ENCODE results near the gene LZTS2. TPM values are rescaled to one million over a fixed set of nuclear protein-coding genes. Genes with fewer than 3 reads are reported as not detected.

Gene LZTS2
- total and polyA plus RNA-seq, 4 donors, result 2.1 to 10.3 (median 9.5) TPM

DNA sequence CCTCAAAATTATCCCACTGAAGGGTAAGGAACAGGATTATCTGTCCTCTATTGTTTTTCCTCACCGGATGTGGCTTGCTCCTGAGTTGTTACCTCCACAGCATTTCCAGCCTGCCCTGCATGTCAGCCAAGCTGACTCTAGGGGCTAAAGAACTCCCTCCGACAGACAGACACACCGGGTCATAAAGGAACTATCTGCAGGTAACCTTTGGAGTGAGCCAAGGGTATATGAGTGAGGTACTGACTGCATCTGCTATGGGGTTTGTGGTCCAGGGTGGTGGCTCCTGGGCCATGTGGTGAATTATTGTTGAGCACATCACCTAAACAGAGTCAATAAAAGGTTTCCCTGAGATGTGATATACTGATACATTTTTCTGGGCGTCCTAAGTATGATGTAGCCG lies 55.3 kb downstream of the LZTS2 start:
- 88% methylated on average over 5 of the region's 5 CpGs for WGBS
- H3K4me3 ChIP-seq (ENCODE audit: low read depth in 1 of 3, low read length in 3 of 3), result no peak overlapping the region
- DNase-seq (ENCODE audit: low spot score), result no peak
- H3K4me1 ChIP-seq (ENCODE audit: control insufficient read depth in 4 of 4, insufficient read depth in 4 of 4, low read length in 3 of 4), result peaks cover 0 to 11% (median 4%) of the 10 kb centered on the region in 4 donors
- H3K9ac ChIP-seq (ENCODE audit: low read depth in 1 of 2, low read length in 2 of 2), result no peak overlapping the region
- no peaks in the 10 kb centered on the region for H3K36me3 ChIP-seq (ENCODE audit: control insufficient read depth in 4 of 4, insufficient read depth in 3 of 4, low read depth in 1 of 4, low read length in 3 of 4)
- no peak overlapping the region for H3K27ac ChIP-seq (ENCODE audit: low read depth in 1 of 2, low read length in 2 of 2)
- no peaks in the 10 kb centered on the region for H3K9me3 ChIP-seq (ENCODE audit: control insufficient read depth in 4 of 4, low read length in 3 of 4)
- H3K27me3 ChIP-seq (ENCODE audit: control insufficient read depth in 4 of 4, insufficient read depth in 4 of 4, low read length in 3 of 4), result peaks cover 0 to 2% (median under 1%) of the 10 kb centered on the region in 4 donors
- TF ChIP-seq HNF4A (conservative IDR thresholded peaks at IDR 0.05) (no peak), HNF4G (IDR thresholded peaks at IDR 0.05) (no peak), FOXA2 (IDR thresholded peaks at IDR 0.05) (no peak), FOXA1 (IDR thresholded peaks at IDR 0.05) (no peak), YY1 (IDR thresholded peaks at IDR 0.05) (no peak), RXRA (IDR thresholded peaks at IDR 0.05) (no peak), EGR1 (IDR thresholded peaks at IDR 0.05; ENCODE audit: low read depth in 2 of 2) (no peak), JUND (IDR thresholded peaks at IDR 0.05) (no peak), NR2F2 (IDR thresholded peaks at IDR 0.05) (no peak), SP1 (IDR thresholded peaks at IDR 0.05) (no peak), ZBTB33 (IDR thresholded peaks at IDR 0.05) (no peak)
- TF ChIP-seq, protein P1, sequence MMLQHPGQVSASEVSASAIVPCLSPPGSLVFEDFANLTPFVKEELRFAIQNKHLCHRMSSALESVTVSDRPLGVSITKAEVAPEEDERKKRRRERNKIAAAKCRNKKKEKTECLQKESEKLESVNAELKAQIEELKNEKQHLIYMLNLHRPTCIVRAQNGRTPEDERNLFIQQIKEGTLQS (IDR thresholded peaks at IDR 0.05), result no peak
- TF ChIP-seq, protein P2, sequence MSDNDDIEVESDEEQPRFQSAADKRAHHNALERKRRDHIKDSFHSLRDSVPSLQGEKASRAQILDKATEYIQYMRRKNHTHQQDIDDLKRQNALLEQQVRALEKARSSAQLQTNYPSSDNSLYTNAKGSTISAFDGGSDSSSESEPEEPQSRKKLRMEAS (IDR thresholded peaks at IDR 0.05), result no peak

DNA sequence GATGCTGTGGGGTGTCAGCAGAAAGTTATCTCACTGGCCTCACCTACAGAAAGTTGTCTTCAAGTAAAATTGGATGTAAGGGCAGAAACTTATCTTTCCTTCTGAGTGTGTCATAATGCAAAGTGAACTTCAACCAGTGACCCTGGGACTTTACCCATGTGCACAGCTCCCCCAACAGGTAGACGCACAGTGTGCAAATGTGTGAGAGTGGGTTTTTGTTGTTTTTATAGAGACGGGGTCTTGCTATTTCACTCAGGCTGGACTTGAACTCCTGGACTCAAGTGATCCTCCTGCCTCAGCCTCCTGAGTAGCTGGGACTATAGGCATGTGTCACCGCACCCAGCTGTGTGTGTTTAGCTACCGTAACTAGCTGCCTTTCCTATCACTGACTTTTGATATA lies 55.8 kb downstream of the LZTS2 start:
- TF ChIP-seq HNF4A (conservative IDR thresholded peaks at IDR 0.05) (peak in 1 of 2 donors; percentile 26), EGR1 (IDR thresholded peaks at IDR 0.05; ENCODE audit: low read depth in 2 of 2) (no peak)
- no peak overlapping the region for H3K9ac ChIP-seq (ENCODE audit: low read depth in 1 of 2, low read length in 2 of 2)
- H3K9me3 ChIP-seq (ENCODE audit: control insufficient read depth in 4 of 4, low read length in 3 of 4), result no peaks in the 10 kb centered on the region
- DNase-seq (ENCODE audit: low spot score), result no peak
- no peaks in the 10 kb centered on the region for H3K36me3 ChIP-seq (ENCODE audit: control insufficient read depth in 4 of 4, insufficient read depth in 3 of 4, low read depth in 1 of 4, low read length in 3 of 4)
- peaks cover 2 to 11% (median 8%) of the 10 kb centered on the region in 4 donors for H3K4me1 ChIP-seq (ENCODE audit: control insufficient read depth in 4 of 4, insufficient read depth in 4 of 4, low read length in 3 of 4)
- 81% methylated on average over 4 of the region's 4 CpGs for WGBS
- H3K4me3 ChIP-seq (ENCODE audit: low read depth in 1 of 3, low read length in 3 of 3), result no peak overlapping the region
- peaks cover 0 to 2% (median 0%) of the 10 kb centered on the region in 4 donors for H3K27me3 ChIP-seq (ENCODE audit: control insufficient read depth in 4 of 4, insufficient read depth in 4 of 4, low read length in 3 of 4)
- no peak overlapping the region for H3K27ac ChIP-seq (ENCODE audit: low read depth in 1 of 2, low read length in 2 of 2)

DNA sequence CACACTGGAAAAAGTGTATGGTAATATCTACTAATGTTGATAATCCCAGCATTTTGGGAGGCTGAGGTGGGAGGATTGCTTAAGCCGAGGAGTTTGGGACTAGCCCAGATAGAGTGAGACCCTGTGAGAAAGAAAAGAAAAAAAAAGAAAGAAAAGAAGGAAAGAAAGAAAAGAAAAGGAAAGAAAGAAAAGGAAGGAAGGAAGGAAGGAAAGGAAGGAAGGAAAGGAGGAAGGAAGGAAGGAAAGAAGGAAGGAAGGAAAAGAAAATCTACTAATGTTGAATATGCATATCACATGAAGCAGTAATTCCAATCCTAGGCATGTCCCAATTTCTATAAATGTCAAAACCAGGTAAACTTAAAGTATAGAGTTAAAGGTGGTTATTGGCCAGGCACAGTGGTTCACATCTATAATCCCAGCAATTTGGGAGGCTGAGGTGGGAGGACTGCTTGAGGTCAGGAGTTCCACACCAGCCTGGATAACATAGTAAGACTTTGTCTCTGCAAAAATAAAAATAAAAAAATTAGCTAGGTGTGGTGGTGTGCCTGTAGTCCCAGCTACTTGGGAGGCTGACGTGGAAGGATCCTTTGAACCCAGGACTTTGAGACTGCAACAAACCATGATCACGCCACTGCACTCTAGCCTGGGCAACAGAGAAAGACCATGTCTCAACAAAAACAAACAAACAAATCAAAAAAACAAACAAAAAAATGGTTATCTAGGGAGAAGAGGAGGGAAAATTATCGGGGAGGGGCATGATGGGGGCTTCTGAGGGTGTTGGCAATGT lies 57.0 kb downstream of the LZTS2 start:
- Histone ChIP-seq H3K9ac (ENCODE audit: low read depth in 1 of 2, low read length in 2 of 2) (no peak overlapping the region), H3K4me1 (ENCODE audit: control insufficient read depth in 4 of 4, insufficient read depth in 4 of 4, low read length in 3 of 4) (peaks cover 6 to 15% (median 11%) of the 10 kb centered on the region in 4 donors), H3K27me3 (ENCODE audit: control insufficient read depth in 4 of 4, insufficient read depth in 4 of 4, low read length in 3 of 4) (peaks cover 0 to 2% (median 0%) of the 10 kb centered on the region in 4 donors), H3K4me3 (ENCODE audit: low read depth in 1 of 3, low read length in 3 of 3) (no peak overlapping the region), H3K27ac (ENCODE audit: low read depth in 1 of 2, low read length in 2 of 2) (no peak overlapping the region), H3K36me3 (ENCODE audit: control insufficient read depth in 4 of 4, insufficient read depth in 3 of 4, low read depth in 1 of 4, low read length in 3 of 4) (no peaks in the 10 kb centered on the region), H3K9me3 (ENCODE audit: control insufficient read depth in 4 of 4, low read length in 3 of 4) (no peaks in the 10 kb centered on the region)
- WGBS, result 91% methylated on average over 4 of the region's 4 CpGs
- DNase-seq (ENCODE audit: low spot score), result no peak
- no peak for TF ChIP-seq ZBTB33 (IDR thresholded peaks at IDR 0.05)
- TF ChIP-seq, protein P3, sequence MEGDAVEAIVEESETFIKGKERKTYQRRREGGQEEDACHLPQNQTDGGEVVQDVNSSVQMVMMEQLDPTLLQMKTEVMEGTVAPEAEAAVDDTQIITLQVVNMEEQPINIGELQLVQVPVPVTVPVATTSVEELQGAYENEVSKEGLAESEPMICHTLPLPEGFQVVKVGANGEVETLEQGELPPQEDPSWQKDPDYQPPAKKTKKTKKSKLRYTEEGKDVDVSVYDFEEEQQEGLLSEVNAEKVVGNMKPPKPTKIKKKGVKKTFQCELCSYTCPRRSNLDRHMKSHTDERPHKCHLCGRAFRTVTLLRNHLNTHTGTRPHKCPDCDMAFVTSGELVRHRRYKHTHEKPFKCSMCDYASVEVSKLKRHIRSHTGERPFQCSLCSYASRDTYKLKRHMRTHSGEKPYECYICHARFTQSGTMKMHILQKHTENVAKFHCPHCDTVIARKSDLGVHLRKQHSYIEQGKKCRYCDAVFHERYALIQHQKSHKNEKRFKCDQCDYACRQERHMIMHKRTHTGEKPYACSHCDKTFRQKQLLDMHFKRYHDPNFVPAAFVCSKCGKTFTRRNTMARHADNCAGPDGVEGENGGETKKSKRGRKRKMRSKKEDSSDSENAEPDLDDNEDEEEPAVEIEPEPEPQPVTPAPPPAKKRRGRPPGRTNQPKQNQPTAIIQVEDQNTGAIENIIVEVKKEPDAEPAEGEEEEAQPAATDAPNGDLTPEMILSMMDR (IDR thresholded peaks at IDR 0.05; ENCODE audit: low read depth, low read length, missing input control), result no peak
- no peak for TF ChIP-seq FOXA2 (IDR thresholded peaks at IDR 0.05)
- TF ChIP-seq, protein P2 (IDR thresholded peaks at IDR 0.05), result no peak
- TF ChIP-seq JUND (IDR thresholded peaks at IDR 0.05), result no peak
- TF ChIP-seq HNF4A (conservative IDR thresholded peaks at IDR 0.05), result no peak
- TF ChIP-seq, protein P1 (IDR thresholded peaks at IDR 0.05), result no peak
- no peak for TF ChIP-seq TAF1 (conservative IDR thresholded peaks at IDR 0.05)
- TF ChIP-seq SP1 (IDR thresholded peaks at IDR 0.05), result no peak
- TF ChIP-seq EGR1 (IDR thresholded peaks at IDR 0.05; ENCODE audit: low read depth in 2 of 2), result no peak
- no peak for TF ChIP-seq HNF4G (IDR thresholded peaks at IDR 0.05)
- TF ChIP-seq GABPA (IDR thresholded peaks at IDR 0.05 in 1 of 2, conservative IDR thresholded peaks at IDR 0.05 in 1 of 2), result no peak
- no peak for TF ChIP-seq FOXA1 (IDR thresholded peaks at IDR 0.05)
